HepG2 (cell line): ENCODE results near the gene CALM1. TPM values are rescaled to one million over a fixed set of nuclear protein-coding genes. Genes with fewer than 3 reads are reported as not detected.

ENCODE experiments used
- HIC2 ChIP-seq: sonication (generic); formaldehyde crosslinking; IDR thresholded peaks from 2 replicates; pipeline ENCODE4 v1.9.0; 2022; ENCODE audit warnings: low read depth, missing genetic modification reagents
- KLF15 ChIP-seq: sonication (generic); formaldehyde crosslinking; IDR thresholded peaks from 2 replicates; pipeline ENCODE4 v1.8.1; 2023; ENCODE audit warnings: borderline replicate concordance, mild to moderate bottlenecking, inconsistent platforms, missing genetic modification reagents, mixed read lengths
- MED8 ChIP-seq: sonication (generic); formaldehyde crosslinking; IDR thresholded peaks from 2 replicates; pipeline ENCODE4 v1.8.1; 2023; ENCODE audit warnings: mild to moderate bottlenecking, missing genetic modification reagents; ENCODE audit not compliant: insufficient replicate concordance
- PRDM15 ChIP-seq: sonication (generic); formaldehyde crosslinking; IDR thresholded peaks from 2 replicates; pipeline ENCODE4 v1.4.0; 2020; ENCODE audit warnings: missing genetic modification reagents
- PREB ChIP-seq: sonication (generic); formaldehyde crosslinking; IDR thresholded peaks from 2 replicates; pipeline ENCODE4 v1.4.0; 2020; ENCODE audit warnings: missing genetic modification reagents
- PRPF4 ChIP-seq: fragments of 200-400 bp; formaldehyde crosslinking; IDR thresholded peaks from 2 replicates; pipeline ENCODE4 v1.6.1; 2016; ENCODE audit warnings: low read length, low read depth; ENCODE audit not compliant: poor library complexity, severe bottlenecking
- RNF2 ChIP-seq: fragments of 450-650 bp; conservative IDR thresholded peaks from 2 replicates; pipeline ENCODE4 v1.6.1; 2016; ENCODE audit warnings: low read depth
- SNRNP70 ChIP-seq: fragments of 200-400 bp; formaldehyde crosslinking; IDR thresholded peaks from 2 replicates; pipeline ENCODE4 v1.6.1; 2017; ENCODE audit warnings: mild to moderate bottlenecking, low read depth, low read length, moderate library complexity
- TMF1 ChIP-seq: sonication (generic); formaldehyde crosslinking; IDR thresholded peaks from 2 replicates; pipeline ENCODE4 v1.8.1; 2022; ENCODE audit warnings: low read depth, missing genetic modification reagents
- ZFAT ChIP-seq: sonication (generic); formaldehyde crosslinking; conservative IDR thresholded peaks from 2 replicates; pipeline ENCODE4 v1.8.1; 2023; ENCODE audit warnings: missing genetic modification reagents, inconsistent platforms
- ZNF576 ChIP-seq: sonication (generic); formaldehyde crosslinking; IDR thresholded peaks from 2 replicates; pipeline ENCODE4 v1.4.0; 2020; ENCODE audit warnings: mild to moderate bottlenecking, missing genetic modification reagents
- ZNF781 ChIP-seq: sonication (generic); formaldehyde crosslinking; IDR thresholded peaks from 2 replicates; pipeline ENCODE4 v1.5.1; 2020; ENCODE audit warnings: borderline replicate concordance, mild to moderate bottlenecking, missing genetic modification reagents; ENCODE audit errors: not compliant biosample characterization
- ZNF792 ChIP-seq: IDR thresholded peaks from 2 replicates; pipeline ENCODE4 v1.6.1; 2016
- ZNF883 ChIP-seq: sonication (generic); formaldehyde crosslinking; IDR thresholded peaks from 2 replicates; pipeline ENCODE4 v1.5.1; 2020; ENCODE audit warnings: mild to moderate bottlenecking, missing genetic modification reagents; ENCODE audit errors: not compliant biosample characterization
- ZSCAN20 ChIP-seq: sonication (generic); formaldehyde crosslinking; IDR thresholded peaks from 2 replicates; pipeline ENCODE4 v1.4.0; 2020; ENCODE audit warnings: missing genetic modification reagents, mild to moderate bottlenecking, borderline replicate concordance
- ZSCAN25 ChIP-seq: sonication (generic); formaldehyde crosslinking; IDR thresholded peaks from 2 replicates; pipeline ENCODE4 v1.8.0; 2022; ENCODE audit warnings: mild to moderate bottlenecking, missing genetic modification reagents
- polyA plus RNA-seq, 8 experiments: library from polyadenylated mRNA; depleted of rRNA in 3 of 8; stranded (reverse) in 7 of 8; unstranded in 1 of 8; fragments of >200 nt; fragmentation: Illumina TruSeq in 4 of 8; extraction: Trizol in 4 of 8; gene quantifications; 2 replicates each; pipeline versions ENCODE4 v1.2.1 to v1.2.3, GENCODE V29; 2011 to 2016; ENCODE audit warnings: low read depth in 4 of 8, missing spikeins in 1 of 8, mixed read lengths in 1 of 8; ENCODE audit not compliant: insufficient read depth in 1 of 8
- total RNA-seq, 5 experiments: library from RNA; depleted of rRNA; stranded (reverse); fragments of >200 nt; fragmentation: Illumina TruSeq; extraction: Trizol; gene quantifications; 2 replicates each; pipeline ENCODE4 v1.2.3, GENCODE V29; 2016; ENCODE audit warnings: low read depth in 1 of 5

CALM1 gene
- total and polyA plus RNA-seq, 2 of the 13 experiments (the other 11 are each of a cell fraction or from before 2014, with no cell fraction given): 110 to 238 TPM

GRCh38 chr14:90383126-90383730 lies 13.6 kb upstream of the CALM1 start (continued):
- TF ChIP-seq ZSCAN20 (CRISPR knock-in tag) (no peak), KLF15 (CRISPR knock-in tag) (peak; percentile 41; the same call in 1 of the 2 replicates), PRPF4 (no peak), ZSCAN25 (CRISPR knock-in tag) (0 out of 2 replicates have a peak, but pooled peaks have one; percentile 37), RNF2 (peak; percentile 89; the same call in 1 of the 2 replicates), TMF1 (CRISPR knock-in tag) (peak; percentile 63; the same call in 1 of the 2 replicates), HIC2 (CRISPR knock-in tag) (no peak), SNRNP70 (no peak), ZNF883 (CRISPR knock-in tag) (peak; percentile 51), ZFAT (CRISPR knock-in tag) (0 out of 2 replicates have a peak, but pooled peaks have one; percentile 21), ZNF781 (CRISPR knock-in tag) (peak; percentile 69), PREB (CRISPR knock-in tag) (no peak), MED8 (CRISPR knock-in tag) (peak; percentile 95), ZNF576 (CRISPR knock-in tag) (no peak), PRDM15 (no peak), ZNF792 (peak; percentile 92; the same call in 1 of the 2 replicates)
